NCI-H1436 treated with DMSO at 0.1 percent for 48 hours (cell line): ENCODE data around the gene TMSB4Y.

ENCODE experiments used
- DNase-seq: peaks from one replicate; lab custom pipeline; 2025; lab: John Stamatoyannopoulos, UW

Gene TMSB4Y

DNA sequence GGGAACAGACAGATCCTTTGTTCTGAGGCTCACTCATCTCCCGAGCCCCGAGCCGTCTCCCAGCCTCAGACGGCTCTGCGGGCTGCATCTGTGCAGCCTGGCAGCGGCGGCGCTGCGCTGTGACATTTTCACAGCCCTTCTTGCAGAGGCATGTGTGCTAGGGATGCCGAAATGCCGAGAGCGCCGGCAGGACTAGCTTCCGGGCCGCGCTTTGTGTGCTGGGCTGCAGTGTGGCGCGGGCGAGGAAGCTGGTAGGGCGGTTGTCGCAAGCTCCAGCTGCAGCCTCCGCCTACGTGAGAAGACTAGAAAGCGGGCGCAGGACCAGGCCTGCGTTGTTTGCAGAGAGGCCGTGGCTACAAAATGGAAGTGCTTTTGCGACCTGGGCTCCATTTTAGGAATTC lies at the start of gene TMSB4Y:
Gene TMSB4Y (plus strand): TSS at position 332 of the 401 bp plus-strand sequence.
- DNase-seq, result no peak

DNA sequence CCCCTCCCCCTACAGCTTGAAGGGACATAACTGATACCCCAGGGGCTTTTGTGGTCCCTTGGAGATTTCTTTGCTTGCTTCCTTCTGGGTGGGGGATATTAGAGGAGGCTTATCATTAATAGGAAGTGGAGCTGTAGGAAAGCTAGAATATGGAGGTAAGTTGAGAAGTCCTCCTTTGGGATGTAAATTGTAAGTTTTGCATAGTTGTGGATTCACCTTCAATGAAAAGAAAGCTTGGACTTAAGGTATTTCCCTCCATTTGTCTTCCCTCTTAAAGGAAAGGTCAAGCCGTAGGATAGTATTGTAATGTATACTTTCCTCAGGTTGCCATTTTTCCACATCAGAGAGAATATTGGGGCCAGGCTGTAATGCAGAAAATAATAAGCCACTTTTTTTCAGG lies 39.5 kb upstream of the TMSB4Y start:
- no peak for DNase-seq

DNA sequence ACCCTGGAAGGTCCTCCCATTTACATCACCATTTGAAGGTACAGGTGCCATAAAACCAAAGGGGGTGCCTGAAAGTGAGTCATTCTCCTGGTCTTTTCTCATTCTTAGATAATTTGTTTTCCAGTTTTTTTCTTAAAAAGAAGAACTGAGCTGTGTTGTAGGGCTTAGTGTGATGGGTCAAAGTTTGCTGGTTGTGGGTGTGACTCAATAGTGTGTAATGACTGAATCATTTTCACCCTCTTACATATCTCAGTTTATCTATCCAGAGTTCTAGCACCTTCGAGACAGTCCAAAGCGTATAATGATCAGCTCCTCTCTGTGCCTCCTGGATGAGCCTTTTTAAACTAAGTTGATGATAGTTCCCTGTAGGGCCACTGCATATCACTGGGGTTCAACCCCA lies 32.6 kb upstream of the TMSB4Y start:
- DNase-seq, result no peak

DNA sequence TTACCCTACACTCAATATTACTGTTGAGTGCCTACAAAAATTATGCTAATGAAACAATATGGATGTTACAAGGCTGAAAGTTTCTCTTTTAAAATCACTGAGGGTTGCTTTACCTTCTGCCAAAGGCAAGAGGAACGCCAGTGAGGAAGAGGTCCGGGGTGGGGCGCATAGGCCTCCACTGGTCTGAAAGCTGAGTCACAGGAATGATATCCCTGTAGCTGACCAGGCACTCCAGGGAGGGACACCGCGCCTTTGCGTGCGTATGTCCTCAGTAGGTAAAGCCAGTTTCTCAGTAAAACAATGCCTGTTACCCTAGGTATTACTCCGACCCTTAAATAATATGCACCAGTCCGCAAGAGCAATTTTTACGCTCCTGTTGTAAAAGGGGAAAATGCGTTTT lies 1.4 kb upstream of the TMSB4Y start:
- no peak for DNase-seq

DNA sequence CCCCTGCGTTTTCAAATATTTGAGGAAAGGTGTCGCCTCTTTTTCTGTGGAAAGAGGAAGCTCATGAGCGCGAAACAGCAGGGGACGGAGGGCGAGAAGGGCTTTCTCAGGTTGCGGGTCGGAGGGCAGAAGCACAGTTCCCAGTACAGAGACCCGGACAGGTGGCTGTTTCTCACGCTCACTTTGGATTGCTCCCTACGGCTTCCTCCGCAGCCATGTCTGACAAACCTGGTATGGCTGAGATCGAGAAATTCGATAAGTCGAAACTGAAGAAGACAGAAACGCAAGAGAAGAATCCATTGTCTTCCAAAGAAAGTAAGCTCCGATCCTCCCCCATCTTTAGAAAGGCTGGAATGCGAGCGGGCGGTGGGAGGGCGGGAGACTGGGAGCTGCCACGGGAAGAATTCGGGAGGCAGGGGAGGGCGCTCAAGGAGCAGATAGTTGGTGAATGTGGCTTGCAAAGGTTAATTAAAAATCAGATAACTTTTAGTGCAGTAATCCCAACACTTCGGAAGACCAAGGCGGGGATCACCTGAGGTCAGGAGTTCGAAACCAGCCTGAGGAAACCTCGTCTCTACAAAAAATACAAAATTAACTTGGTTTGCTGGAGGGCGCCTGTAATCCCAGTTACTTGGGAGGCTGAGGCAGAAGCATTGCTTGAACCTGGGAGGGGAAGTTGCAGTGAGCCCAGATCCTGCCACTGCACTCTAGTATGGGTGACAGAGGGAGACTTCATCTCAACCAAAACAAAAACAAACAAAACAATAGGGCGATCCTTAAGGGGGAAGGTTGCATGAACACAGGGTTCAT lies 627 bp downstream of the TMSB4Y start:
- DNase-seq, result no peak

DNA sequence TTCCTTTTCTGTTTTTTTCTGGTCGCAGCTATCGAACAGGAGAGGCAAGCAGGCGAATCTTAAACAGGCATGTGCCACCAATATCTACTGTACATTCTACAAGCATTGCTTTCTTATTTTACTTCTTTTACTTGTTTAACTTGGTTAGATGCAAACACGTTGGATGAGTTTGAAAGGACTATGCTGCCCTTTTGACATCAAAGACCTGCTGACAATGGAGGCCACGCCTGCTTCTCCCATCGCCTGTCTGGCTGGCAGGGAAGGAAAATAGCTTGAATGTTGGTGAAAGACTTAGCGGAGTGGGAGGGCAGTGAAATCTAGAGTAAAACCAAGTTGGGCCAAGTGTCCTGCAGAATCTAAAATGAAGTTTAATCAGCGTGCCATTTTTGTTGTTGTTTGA lies 1.5 kb downstream of the TMSB4Y start:
- DNase-seq, result no peak

DNA sequence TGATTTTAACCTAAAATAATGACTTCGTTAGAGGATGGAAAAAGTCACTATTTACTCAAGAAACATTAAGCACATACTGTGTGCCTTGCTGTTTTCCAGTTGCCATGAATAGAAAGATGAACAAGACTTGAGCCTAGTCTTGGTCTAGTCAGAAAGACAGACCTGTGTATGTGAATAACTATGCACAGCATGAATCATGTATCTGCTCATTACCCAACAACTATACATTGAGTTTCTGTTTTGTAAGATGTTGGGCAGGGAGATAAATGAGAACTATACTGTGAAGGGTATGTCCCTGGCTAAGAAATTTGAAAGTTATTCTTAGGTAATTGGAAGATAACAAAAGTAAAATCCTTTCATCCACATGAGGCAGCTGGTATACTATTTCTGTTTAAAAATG lies 4.3 kb downstream of the TMSB4Y start:
- DNase-seq, result no peak

DNA sequence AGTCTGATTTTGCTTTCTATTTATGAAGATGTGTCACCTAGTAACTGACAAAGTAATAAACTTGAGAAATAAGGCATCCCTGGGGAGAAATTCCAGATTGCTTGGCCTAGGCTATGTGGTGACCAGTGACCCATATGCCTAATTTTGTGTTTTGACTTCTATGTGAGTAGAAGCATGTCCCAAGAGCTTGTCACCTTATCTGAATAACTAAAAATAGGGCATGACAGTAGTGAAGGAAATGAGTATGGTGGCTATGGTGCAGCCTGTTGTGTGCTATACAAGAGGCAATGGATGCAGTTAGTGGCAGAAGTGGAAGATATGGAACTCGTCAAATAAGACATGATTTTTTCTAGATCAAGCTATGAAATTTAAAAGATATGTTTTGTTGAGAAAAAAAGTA lies 15.3 kb downstream of the TMSB4Y start:
- no peak for DNase-seq

DNA sequence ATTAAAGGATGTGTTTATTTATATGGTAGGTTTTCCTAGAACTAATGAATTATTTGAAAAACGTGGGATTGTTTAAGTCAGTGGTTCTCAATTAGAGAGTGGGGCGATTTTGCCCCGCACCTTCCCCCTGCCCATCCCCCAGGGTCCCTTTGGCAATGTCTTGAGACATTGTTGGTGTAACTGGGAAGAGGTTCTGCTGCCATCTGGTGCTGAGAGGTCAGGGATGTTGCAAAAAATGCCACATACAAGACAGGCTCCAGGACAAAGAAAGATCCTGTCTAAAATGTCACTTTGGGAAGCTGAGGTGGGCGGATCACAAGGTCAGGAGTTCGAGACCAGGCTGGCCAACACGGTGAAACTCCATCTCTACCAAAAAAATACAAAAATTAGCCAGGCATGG lies 25.8 kb downstream of the TMSB4Y start:
- no peak for DNase-seq

DNA sequence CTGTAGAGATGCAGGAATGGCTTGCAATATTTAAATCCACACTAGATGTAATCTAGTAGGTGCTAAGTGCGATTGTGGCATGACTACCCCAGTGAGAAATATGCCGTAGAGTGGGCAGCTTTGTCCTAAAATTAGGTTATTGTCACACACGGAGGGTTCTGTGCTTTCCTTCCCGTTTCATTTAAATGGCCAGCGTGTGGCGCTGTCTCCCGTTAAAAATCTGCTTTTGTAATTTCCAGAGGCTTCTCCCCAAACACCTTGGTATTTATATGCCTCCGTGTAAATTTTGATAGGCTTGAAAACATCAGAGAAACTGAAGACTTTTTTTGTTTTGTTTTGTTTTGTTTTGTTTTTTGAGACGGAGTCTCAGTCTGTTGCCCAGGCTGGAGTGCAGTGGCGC lies 34.9 kb downstream of the TMSB4Y start:
- no peak for DNase-seq

DNA sequence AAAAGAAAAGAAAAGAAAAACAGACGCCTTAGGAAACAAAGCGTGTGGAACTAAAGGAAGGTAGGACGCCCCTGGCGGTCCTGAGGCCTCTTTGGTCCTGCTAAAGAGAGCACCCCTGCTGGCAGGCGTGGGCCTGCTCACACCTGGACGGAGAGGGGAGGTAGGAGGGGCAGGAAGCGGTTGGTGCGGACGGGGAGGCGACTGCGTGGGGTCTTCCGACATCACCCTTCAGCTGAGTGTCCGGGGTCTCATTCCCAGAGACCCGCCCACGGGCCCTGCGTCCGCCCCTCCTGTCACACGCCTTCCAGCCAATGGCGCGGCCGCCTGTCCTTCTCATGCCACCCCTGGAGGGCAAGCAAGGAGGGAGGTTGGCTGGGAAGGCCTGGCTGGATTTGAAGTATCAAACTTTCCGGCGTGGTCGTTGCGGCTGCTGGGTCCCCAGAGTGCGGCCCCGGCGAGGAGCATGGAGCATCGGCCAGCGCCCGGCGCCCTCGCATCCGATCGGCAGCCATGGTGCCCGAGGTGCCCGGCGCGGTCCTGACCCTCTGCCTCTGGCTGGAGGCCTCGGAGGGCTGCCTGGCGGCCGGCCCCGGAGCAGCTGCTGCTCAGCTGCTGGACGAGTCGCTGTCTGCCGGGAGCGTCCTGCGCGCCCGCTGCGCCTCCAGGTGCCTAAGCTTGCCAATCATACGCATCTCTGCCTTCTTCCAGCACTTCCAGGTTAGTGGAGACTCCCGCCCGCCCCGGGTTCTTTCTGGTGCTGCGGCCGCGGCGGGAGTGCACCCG lies 47.8 kb downstream of the TMSB4Y start:
- no peak for DNase-seq

DNA sequence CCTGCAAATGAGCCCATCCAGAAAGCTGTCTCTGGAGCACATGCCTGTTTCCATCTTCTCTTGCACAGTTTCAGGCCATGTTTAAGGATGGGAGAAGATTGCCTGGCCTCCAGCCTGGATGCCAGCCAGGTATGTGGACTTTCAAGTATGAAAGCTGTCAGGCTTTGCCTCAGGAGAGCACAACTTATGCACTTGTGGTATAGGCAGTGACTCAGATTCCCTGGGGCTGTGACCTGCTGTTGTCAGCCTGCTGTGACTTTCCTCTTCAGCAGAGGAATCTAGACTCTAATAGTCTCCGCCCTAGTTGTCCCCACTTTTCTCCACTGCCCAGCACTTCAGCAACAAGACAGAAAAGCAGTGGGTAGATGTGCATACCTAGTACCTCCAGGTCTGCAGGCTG lies 51.0 kb downstream of the TMSB4Y start:
- DNase-seq, result no peak
